Brain microvascular endothelial cell (primary cell): ENCODE results near the gene RNMT.

Experiments
- DNase-seq: peaks from one replicate; pipeline ENCODE4 v3.0.0-alpha.2; 2020
- H3K27ac ChIP-seq: fragments of 250-450 bp; sonication (Bioruptor Pico); 2 replicates; pipeline ENCODE4 v1.5.1; 2020; ENCODE audit warnings: mild to moderate bottlenecking, moderate library complexity
- H3K27me3 ChIP-seq: fragments of 250-450 bp; sonication (Bioruptor Pico); replicated peaks from 2 replicates; pipeline ENCODE4 v1.5.1; 2020; ENCODE audit warnings: mild to moderate bottlenecking
- H3K36me3 ChIP-seq: fragments of 250-450 bp; sonication (Bioruptor Pico); replicated peaks from 2 replicates; pipeline ENCODE4 v1.5.1; 2020; ENCODE audit warnings: mild to moderate bottlenecking
- H3K4me3 ChIP-seq: 2 replicates; pipeline ENCODE4 v1.5.1; 2011; ENCODE audit warnings: low read depth, mild to moderate bottlenecking, control low read depth, low read length, moderate library complexity
- in situ Hi-C: cut with HindIII; loops from 2 replicates; pipeline ENCODE4 v1.10.0; 2017; ENCODE audit warnings: low sequenced_read_pairs, low pct_ligation_motif_present
- TF ChIP-seq, protein P1 (sequence below): IDR thresholded peaks from 2 replicates; pipeline ENCODE4 v1.5.1; 2011; ENCODE audit warnings: low read depth, mild to moderate bottlenecking, moderate library complexity, low read length, control low read depth, inconsistent platforms; ENCODE audit errors: missing control alignments

Gene RNMT

DNA sequence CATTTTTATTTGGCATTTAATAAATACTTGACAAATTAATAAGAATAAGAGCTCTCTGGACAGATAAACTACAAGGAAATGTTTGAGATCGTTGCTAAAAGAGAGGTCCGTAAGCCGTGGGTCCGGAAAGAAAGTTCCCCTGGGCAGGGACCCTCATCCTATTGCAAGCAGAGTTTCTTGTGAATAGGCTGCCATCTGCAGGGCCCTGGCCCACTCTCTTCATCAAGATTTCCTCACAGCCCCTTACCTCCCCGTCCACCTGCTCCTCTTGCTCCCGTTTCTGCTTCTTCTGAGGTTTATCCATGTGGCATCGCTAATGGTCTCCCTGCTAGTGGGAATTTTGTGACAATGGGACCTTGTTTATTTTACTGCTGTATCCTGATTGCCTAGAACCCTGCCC, 67.3 kb downstream of the RNMT start:
- no peak overlapping the region for H3K4me3 ChIP-seq
- TF ChIP-seq, protein P1, sequence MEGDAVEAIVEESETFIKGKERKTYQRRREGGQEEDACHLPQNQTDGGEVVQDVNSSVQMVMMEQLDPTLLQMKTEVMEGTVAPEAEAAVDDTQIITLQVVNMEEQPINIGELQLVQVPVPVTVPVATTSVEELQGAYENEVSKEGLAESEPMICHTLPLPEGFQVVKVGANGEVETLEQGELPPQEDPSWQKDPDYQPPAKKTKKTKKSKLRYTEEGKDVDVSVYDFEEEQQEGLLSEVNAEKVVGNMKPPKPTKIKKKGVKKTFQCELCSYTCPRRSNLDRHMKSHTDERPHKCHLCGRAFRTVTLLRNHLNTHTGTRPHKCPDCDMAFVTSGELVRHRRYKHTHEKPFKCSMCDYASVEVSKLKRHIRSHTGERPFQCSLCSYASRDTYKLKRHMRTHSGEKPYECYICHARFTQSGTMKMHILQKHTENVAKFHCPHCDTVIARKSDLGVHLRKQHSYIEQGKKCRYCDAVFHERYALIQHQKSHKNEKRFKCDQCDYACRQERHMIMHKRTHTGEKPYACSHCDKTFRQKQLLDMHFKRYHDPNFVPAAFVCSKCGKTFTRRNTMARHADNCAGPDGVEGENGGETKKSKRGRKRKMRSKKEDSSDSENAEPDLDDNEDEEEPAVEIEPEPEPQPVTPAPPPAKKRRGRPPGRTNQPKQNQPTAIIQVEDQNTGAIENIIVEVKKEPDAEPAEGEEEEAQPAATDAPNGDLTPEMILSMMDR = no peak
- H3K27ac ChIP-seq = no peak overlapping the region
- DNase-seq = no peak
- no peaks in the 10 kb centered on the region for H3K36me3 ChIP-seq
- no peaks in the 10 kb centered on the region for H3K27me3 ChIP-seq
- in situ Hi-C loops = no loop called here

- TF ChIP-seq, protein P1 = no peak
- Histone ChIP-seq H3K4me3 (no peak overlapping the region), H3K27ac (no peak overlapping the region), H3K36me3 (no peaks in the 10 kb centered on the region), H3K27me3 (no peaks in the 10 kb centered on the region)
- no peak for DNase-seq
- in situ Hi-C loops = no loop called here
These were observed 70.0 kb downstream of the RNMT start for GRCh38 chr18:13796515-13796914.

- H3K4me3 ChIP-seq = no peak overlapping the region
- no peak for DNase-seq
- H3K27ac ChIP-seq = no peak overlapping the region
These were observed 70.7 kb downstream of the RNMT start for GRCh38 chr18:13797157-13797611.

GRCh38 chr18:13799396-13799795, 72.9 kb downstream of the RNMT start:
- no peaks in the 10 kb centered on the region for H3K27me3 ChIP-seq
- TF ChIP-seq, protein P1 = no peak
- in situ Hi-C loops = no loop called here

More at GRCh38 chr18:13797157-13797611, 70.7 kb downstream of the RNMT start:
- TF ChIP-seq, protein P1 = no peak
- Histone ChIP-seq H3K27me3 (no peaks in the 10 kb centered on the region), H3K36me3 (no peaks in the 10 kb centered on the region)
- in situ Hi-C loops = no loop called here

GRCh38 chr18:13800505-13801259, 74.2 kb downstream of the RNMT start:
- no peak overlapping the region for H3K4me3 ChIP-seq
- in situ Hi-C loops = no loop called here
- no peaks in the 10 kb centered on the region for H3K27me3 ChIP-seq
- TF ChIP-seq, protein P1 = peak; percentile 31
- H3K27ac ChIP-seq = no peak overlapping the region
- H3K36me3 ChIP-seq = no peaks in the 10 kb centered on the region
- DNase-seq = peak; percentile 6

More at GRCh38 chr18:13799396-13799795, 72.9 kb downstream of the RNMT start:
- no peaks in the 10 kb centered on the region for H3K36me3 ChIP-seq
- H3K27ac ChIP-seq = no peak overlapping the region
- DNase-seq = no peak
- no peak overlapping the region for H3K4me3 ChIP-seq

GRCh38 chr18:13801260-13801601, 74.8 kb downstream of the RNMT start:
- H3K27ac ChIP-seq = no peak overlapping the region
- H3K4me3 ChIP-seq = no peak overlapping the region
- in situ Hi-C loops = no loop called here
- no peaks in the 10 kb centered on the region for H3K36me3 ChIP-seq
- H3K27me3 ChIP-seq = no peaks in the 10 kb centered on the region
- TF ChIP-seq, protein P1 = no peak
- no peak for DNase-seq
